Breast epithelium (tissue), 3 donors: ENCODE data around the gene COBLL1.

Experiments
- POLR2A ChIP-seq: fragments of 450-650 bp; IDR thresholded peaks from one replicate; pipeline ENCODE4 v1.6.1; 2016; ENCODE audit warnings: antibody characterized with exemption, mild to moderate bottlenecking, moderate library complexity
- POLR2AphosphoS5 ChIP-seq, 3 donors: sonication (generic); formaldehyde crosslinking; IDR thresholded peaks; one replicate each; pipeline ENCODE4 v1.6.1; 2017; ENCODE audit warnings: antibody characterized with exemption in 3 of 3

DNA sequence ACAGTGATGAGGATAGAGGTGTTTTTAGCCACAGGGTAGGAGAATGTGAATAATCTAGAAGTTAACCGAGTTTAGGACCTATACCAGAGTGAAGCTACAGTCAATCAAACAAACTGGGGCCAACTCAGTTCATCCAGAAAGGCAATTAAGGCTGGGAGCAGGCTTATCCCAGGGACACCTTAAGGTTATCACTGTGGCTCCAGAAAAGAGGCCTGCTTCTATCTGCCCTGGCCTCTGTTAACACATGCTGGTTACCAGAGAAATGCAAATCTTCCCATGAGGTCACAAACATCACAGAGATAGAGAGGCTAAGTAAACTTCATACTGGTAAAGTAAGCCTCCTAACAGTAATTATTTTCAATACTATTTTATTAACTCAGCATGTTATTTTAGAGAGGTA lies 127.2 kb downstream of the COBLL1 start:
- TF ChIP-seq POLR2AphosphoS5 (IDR thresholded peaks at IDR 0.05) (no peak), POLR2A (no peak)
